Bronchial epithelial cell (primary cell): ENCODE measurements around the gene ALKBH6. TPM values are rescaled to one million over a fixed set of nuclear protein-coding genes. Genes with fewer than 3 reads are reported as not detected.

Experiments
- DNase-seq: peaks from one replicate; pipeline ENCODE4 v3.0.0-alpha.2; 2010; ENCODE audit warnings: low read depth
- FAIRE-seq: peaks from 2 replicates; lab custom pipeline; 2011; peaks lifted over from hg19 to GRCh38; lab: Jason Lieb, UNC
- H3K27me3 ChIP-seq: 2 replicates; pipeline ENCODE4 v1.5.1; 2011; ENCODE audit warnings: low read length; ENCODE audit not compliant: control insufficient read depth, insufficient read depth
- H3K36me3 ChIP-seq: 2 replicates; pipeline ENCODE4 v1.5.1; 2011; ENCODE audit warnings: low read length; ENCODE audit not compliant: control insufficient read depth, insufficient read depth
- H3K4me3 ChIP-seq: 2 replicates; pipeline ENCODE4 v1.5.1; 2011; ENCODE audit warnings: mild to moderate bottlenecking, low read depth, low read length, control low read depth
- CTCF ChIP-seq: IDR thresholded peaks from 2 replicates; pipeline ENCODE4 v1.5.1; 2011; ENCODE audit warnings: mild to moderate bottlenecking, moderate library complexity, low read length, control low read depth, inconsistent platforms; ENCODE audit not compliant: insufficient read depth, severe bottlenecking
- total RNA-seq: library from RNA; depleted of rRNA; stranded (reverse); fragments of >200 nt; gene quantifications from 2 replicates; pipeline ENCODE4 v1.2.1, GENCODE V29; 2014

The ALKBH6 gene
- total RNA-seq, 1 donor from 2014 or later, result 14.2 TPM

- no peak for TF ChIP-seq CTCF
- Histone ChIP-seq H3K27me3 (peaks cover 17% of the 10 kb centered on the region), H3K36me3 (no peaks in the 10 kb centered on the region), H3K4me3 (no peak overlapping the region)
- no peak for FAIRE-seq
- DNase-seq, result no peak
Observed at GRCh38 chr19:35960432-35960972, 53.5 kb downstream of the ALKBH6 start.

GRCh38 chr19:35959968-35960320, 54.1 kb downstream of the ALKBH6 start:
- TF ChIP-seq CTCF, result no peak
- Histone ChIP-seq H3K36me3 (no peaks in the 10 kb centered on the region), H3K27me3 (peaks cover 17% of the 10 kb centered on the region), H3K4me3 (no peak overlapping the region)
- FAIRE-seq (no peak), DNase-seq (no peak)

Other genes starting within 250 kb of the ALKBH6 start
- under 0.01 TPM in 1 of 2 replicates, not detected in the other for gene ARHGAP33, start 238.6 kb downstream of the ALKBH6 start, total RNA-seq
- gene PRODH2, start 201.4 kb downstream of the ALKBH6 start, total RNA-seq, result not detected in 2 replicates
- not detected in 2 replicates for gene NPHS1, start 161.7 kb downstream of the ALKBH6 start, total RNA-seq
- not detected in 2 replicates for gene KIRREL2, start 157.3 kb downstream of the ALKBH6 start, total RNA-seq
- gene APLP1, start 145.6 kb downstream of the ALKBH6 start, total RNA-seq, result 0.26 and 0.51 TPM in 2 replicates
- 1.6 and 1.7 TPM in 2 replicates for gene NFKBID, start 113.7 kb downstream of the ALKBH6 start, total RNA-seq
- 1.3 TPM in 1 of 2 replicates, not detected in the other for gene HCST, start 111.7 kb downstream of the ALKBH6 start, total RNA-seq
- gene TYROBP, start 105.9 kb downstream of the ALKBH6 start, total RNA-seq, result not detected in 2 replicates
- gene LRFN3, start 77.8 kb downstream of the ALKBH6 start, total RNA-seq, result 0.79 and 1.3 TPM in 2 replicates
- gene SDHAF1, start 19.0 kb downstream of the ALKBH6 start, total RNA-seq, result 17.5 and 25.3 TPM in 2 replicates
- gene SYNE4, start 5.4 kb downstream of the ALKBH6 start, total RNA-seq, result 3.4 and 3.6 TPM in 2 replicates
- under 0.01 and 0.13 TPM in 2 replicates for gene CLIP3, start 18.7 kb upstream of the ALKBH6 start, total RNA-seq
- 2.0 and 2.1 TPM in 2 replicates for gene THAP8, start 40.1 kb upstream of the ALKBH6 start, total RNA-seq
- gene WDR62, start 40.7 kb upstream of the ALKBH6 start, total RNA-seq, result 0.26 TPM in 2 replicates
- gene OVOL3, start 96.9 kb upstream of the ALKBH6 start, total RNA-seq, result not detected in 2 replicates
- gene POLR2I, start 100.7 kb upstream of the ALKBH6 start, total RNA-seq, result 68.2 and 107 TPM in 2 replicates
- gene TBCB, start 101.3 kb upstream of the ALKBH6 start, total RNA-seq, result 132 and 152 TPM in 2 replicates
- 240 and 418 TPM in 2 replicates for gene CAPNS1, start 125.9 kb upstream of the ALKBH6 start, total RNA-seq
- 0.64 and 1.6 TPM in 2 replicates for gene COX7A1, start 138.2 kb upstream of the ALKBH6 start, total RNA-seq
- gene ZNF565, start 200.5 kb upstream of the ALKBH6 start, total RNA-seq, result 6.1 and 8.2 TPM in 2 replicates
- gene ZNF146, start 200.9 kb upstream of the ALKBH6 start, total RNA-seq, result 139 and 161 TPM in 2 replicates